ENCODE measurements around the gene ANKS3.

DNA sequence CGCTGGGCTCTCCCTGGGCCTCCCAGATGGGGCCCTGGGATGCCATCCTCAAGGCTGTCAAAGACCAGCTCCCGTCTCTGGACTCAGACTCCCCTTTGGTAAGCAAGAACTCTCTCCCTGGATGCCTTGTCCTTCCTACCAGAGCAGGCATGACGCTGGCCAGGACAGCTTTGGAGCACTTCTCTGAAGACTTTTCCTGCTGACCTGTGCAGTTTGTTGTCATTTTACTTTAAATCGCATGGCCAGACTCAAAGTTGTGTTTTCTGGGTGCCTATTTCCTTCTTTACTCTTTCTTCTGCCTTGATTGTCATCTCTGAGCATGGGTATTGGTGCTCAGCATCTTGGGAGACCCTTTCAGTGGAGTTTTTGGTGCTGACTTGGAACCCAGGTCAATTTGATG is 2.5 kb upstream of the ANKS3 start:
- TF ChIP-seq, protein P1, sequence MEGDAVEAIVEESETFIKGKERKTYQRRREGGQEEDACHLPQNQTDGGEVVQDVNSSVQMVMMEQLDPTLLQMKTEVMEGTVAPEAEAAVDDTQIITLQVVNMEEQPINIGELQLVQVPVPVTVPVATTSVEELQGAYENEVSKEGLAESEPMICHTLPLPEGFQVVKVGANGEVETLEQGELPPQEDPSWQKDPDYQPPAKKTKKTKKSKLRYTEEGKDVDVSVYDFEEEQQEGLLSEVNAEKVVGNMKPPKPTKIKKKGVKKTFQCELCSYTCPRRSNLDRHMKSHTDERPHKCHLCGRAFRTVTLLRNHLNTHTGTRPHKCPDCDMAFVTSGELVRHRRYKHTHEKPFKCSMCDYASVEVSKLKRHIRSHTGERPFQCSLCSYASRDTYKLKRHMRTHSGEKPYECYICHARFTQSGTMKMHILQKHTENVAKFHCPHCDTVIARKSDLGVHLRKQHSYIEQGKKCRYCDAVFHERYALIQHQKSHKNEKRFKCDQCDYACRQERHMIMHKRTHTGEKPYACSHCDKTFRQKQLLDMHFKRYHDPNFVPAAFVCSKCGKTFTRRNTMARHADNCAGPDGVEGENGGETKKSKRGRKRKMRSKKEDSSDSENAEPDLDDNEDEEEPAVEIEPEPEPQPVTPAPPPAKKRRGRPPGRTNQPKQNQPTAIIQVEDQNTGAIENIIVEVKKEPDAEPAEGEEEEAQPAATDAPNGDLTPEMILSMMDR (conservative IDR thresholded peaks at IDR 0.05; ENCODE audit: low read depth, low read length) = no peak
- TF ChIP-seq EZH2 (IDR thresholded peaks at IDR 0.05; ENCODE audit: low read length, unreplicated experiment) = no peak

Data from PC-3 (cell line).